BJ (cell line): ENCODE results near the gene CIBAR2. TPM values are rescaled to one million over a fixed set of nuclear protein-coding genes. Genes with fewer than 3 reads are reported as not detected.

Experiments
- CTCF ChIA-PET: fragments of 350-600 bp; formaldehyde crosslinking; extraction: SDS; loops from one replicate; lab custom pipeline; 2021; ENCODE audit warnings: antibody characterized with exemption, inconsistent platforms; lab: Yijun Ruan, JAX
- POLR2A ChIA-PET: fragments of 300-600 bp; sonication (Branson Sonifier 250); formaldehyde crosslinking; extraction: SDS; loops from one replicate; lab custom pipeline; 2021; ENCODE audit warnings: antibody characterized with exemption; lab: Charles Lee
- DNase-seq: peaks from one replicate; pipeline ENCODE4 v3.0.0-alpha.2; 2011; ENCODE audit warnings: low read depth
- H3K27me3 ChIP-seq: 2 replicates; pipeline ENCODE4 v1.6.0; 2011; ENCODE audit warnings: low read length; ENCODE audit not compliant: control insufficient read depth, insufficient read depth
- H3K36me3 ChIP-seq: 2 replicates; pipeline ENCODE4 v1.5.1; 2011; ENCODE audit warnings: low read length; ENCODE audit not compliant: control insufficient read depth, insufficient read depth
- H3K4me3 ChIP-seq: 2 replicates; pipeline ENCODE4 v1.5.1; 2011; ENCODE audit warnings: low read depth, mild to moderate bottlenecking, control low read depth, low read length
- CTCF ChIP-seq: IDR thresholded peaks from 2 replicates; pipeline ENCODE4 v1.5.1; 2011; ENCODE audit warnings: low read depth, mild to moderate bottlenecking, control low read depth, inconsistent platforms, low read length, moderate library complexity; ENCODE audit not compliant: insufficient read depth
- polyA plus RNA-seq: library from polyadenylated mRNA; depleted of rRNA; stranded (reverse); fragments of >200 nt; gene quantifications from 2 replicates; pipeline ENCODE4 v1.2.3, GENCODE V29; 2011

The CIBAR2 gene
- polyA plus RNA-seq, 1 experiment = 0.05 TPM

- CTCF ChIA-PET = interaction anchor here (1.3 to 3.0 kb wide), 2 partner anchors 8 to 20 kb away, joined by 3 to 12 read pairs; no protein-coding TSS in a partner anchor
- H3K4me3 ChIP-seq = no peak overlapping the region
- H3K27me3 ChIP-seq = peaks cover 6% of the 10 kb centered on the region
- POLR2A ChIA-PET = no interaction called here
- no peak for DNase-seq
- H3K36me3 ChIP-seq = no peaks in the 10 kb centered on the region
- TF ChIP-seq CTCF = no peak
Measured at GRCh38 chr16:85094812-85095211, 17.5 kb downstream of the CIBAR2 start.

GRCh38 chr16:85094176-85094805, 18.0 kb downstream of the CIBAR2 start:
- ChIA-PET POLR2A (no interaction called here), CTCF (no interaction called here)
- Histone ChIP-seq H3K4me3 (no peak overlapping the region), H3K27me3 (peaks cover 6% of the 10 kb centered on the region), H3K36me3 (no peaks in the 10 kb centered on the region)
- TF ChIP-seq CTCF = no peak
- no peak for DNase-seq

GRCh38 chr16:85093705-85094104, 18.6 kb downstream of the CIBAR2 start:
- no peaks in the 10 kb centered on the region for H3K36me3 ChIP-seq
- no peak for DNase-seq
- H3K27me3 ChIP-seq = peaks cover 6% of the 10 kb centered on the region
- ChIA-PET POLR2A (no interaction called here), CTCF (no interaction called here)
- TF ChIP-seq CTCF = no peak
- no peak overlapping the region for H3K4me3 ChIP-seq

GRCh38 chr16:85092851-85093250, 19.4 kb downstream of the CIBAR2 start:
- ChIA-PET CTCF (interaction anchor here (1.4 kb wide), 1 partner anchor 8 kb away, joined by 3 read pairs; no protein-coding TSS in a partner anchor), POLR2A (no interaction called here)
- Histone ChIP-seq H3K36me3 (no peaks in the 10 kb centered on the region), H3K4me3 (no peak overlapping the region), H3K27me3 (peaks cover 3% of the 10 kb centered on the region; the same call in 1 of the 2 replicates)
- no peak for DNase-seq
- TF ChIP-seq CTCF = no peak

- H3K4me3 ChIP-seq = no peak overlapping the region
- ChIA-PET CTCF (interaction anchor here (1.3 to 1.4 kb wide), 2 partner anchors 9 to 121 kb away, joined by 3 to 4 read pairs; no protein-coding TSS in a partner anchor), POLR2A (no interaction called here)
- H3K36me3 ChIP-seq = no peaks in the 10 kb centered on the region
- peaks cover 3% of the 10 kb centered on the region; the same call in 1 of the 2 replicates for H3K27me3 ChIP-seq
- DNase-seq = no peak
- TF ChIP-seq CTCF = no peak
Measured at GRCh38 chr16:85092309-85092708, 20.0 kb downstream of the CIBAR2 start.
